ENCODE measurements around the gene DIS3L2. TPM values are rescaled to one million over a fixed set of nuclear protein-coding genes. Genes with fewer than 3 reads are reported as not detected.

Gene DIS3L2
- total and polyA plus RNA-seq, 2 of the 4 experiments (the other 2 are of a cell fraction), result 14.7 to 19.2 TPM

DNA sequence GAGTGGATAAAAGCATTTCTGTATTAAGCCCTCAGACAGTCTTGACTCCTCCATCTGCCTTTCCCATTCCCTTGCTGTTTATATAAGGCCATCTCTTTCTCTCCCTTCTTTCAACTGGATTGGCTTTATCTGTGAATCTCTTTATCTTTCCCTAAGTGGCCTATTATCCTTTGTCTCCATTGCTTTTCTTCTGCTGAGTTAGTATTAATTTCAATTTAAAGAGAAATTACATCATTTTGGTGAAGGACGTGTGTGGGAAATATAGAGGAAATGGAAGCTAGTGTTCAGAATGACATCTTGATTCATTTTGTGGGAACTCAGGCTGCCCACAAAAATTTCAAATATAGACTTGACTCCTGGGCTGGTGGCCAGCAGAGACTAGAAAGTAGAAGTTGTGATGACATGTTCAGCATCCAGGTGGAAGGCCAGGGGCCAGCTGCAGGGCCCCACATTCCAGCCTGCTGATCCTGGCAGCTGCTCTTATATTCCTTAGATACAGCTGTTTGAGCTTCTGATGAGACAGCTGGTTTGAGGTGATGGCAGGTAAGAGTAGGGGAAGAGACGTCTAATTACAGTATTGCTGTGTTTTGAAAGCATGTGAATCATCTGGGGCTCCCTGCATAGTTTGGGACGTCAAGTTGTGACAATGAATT lies 52.3 kb downstream of the DIS3L2 start:
- Histone ChIP-seq H2AFZ (replicated peaks; ENCODE audit: low read length, poor library complexity) (no peak overlapping the region), H3K9ac (ENCODE audit: low read depth, low read length) (no peak overlapping the region), H3K18ac (ENCODE audit: low read depth, low read length) (no peak overlapping the region), H3K56ac (ENCODE audit: extremely low read depth, insufficient read depth, low read length) (no peak overlapping the region), H2BK15ac (ENCODE audit: low read depth, low read length) (no peak overlapping the region), H2AK5ac (ENCODE audit: low read depth, low read length) (no peak overlapping the region), H4K91ac (ENCODE audit: insufficient read depth, low read depth, low read length) (no peak overlapping the region), H3K9me1 (ENCODE audit: insufficient read depth, low read length) (peaks cover 7% of the 10 kb centered on the region), H2BK5ac (ENCODE audit: low read depth, low read length, poor library complexity, severe bottlenecking) (no peak overlapping the region), H3K4me2 (ENCODE audit: low read depth, low read length) (peak overlapping the region; percentile 37; the same call in 1 of the 2 replicates), H4K20me1 (ENCODE audit: insufficient read depth, low read length) (peaks cover 52% of the 10 kb centered on the region; the same call in 1 of the 2 replicates), H3K9me3 (ENCODE audit: control insufficient read depth, insufficient read depth, low read length) (no peaks in the 10 kb centered on the region; the same call in 1 of the 2 replicates), H3K14ac (replicated peaks; ENCODE audit: low read depth, low read length) (no peak overlapping the region), H3K27ac (ENCODE audit: insufficient read depth, low read length) (no peak overlapping the region), H3K4me3 (ENCODE audit: insufficient read depth, low read depth, low read length) (no peak overlapping the region), H4K8ac (ENCODE audit: low read depth in 2 of 2, low read length in 2 of 2) (no peak overlapping the region), H3K4ac (ENCODE audit: low read depth, low read length) (peak overlapping the region; percentile 12; the same call in 1 of the 2 replicates), H3K27me3 (ENCODE audit: control insufficient read depth, insufficient read depth, low read length) (peaks cover 11% of the 10 kb centered on the region), H3K36me3 (ENCODE audit: control insufficient read depth, insufficient read depth, low read length) (peaks cover 7% of the 10 kb centered on the region), H3K79me1 (ENCODE audit: low read depth in 1 of 2, low read length in 2 of 2) (peaks cover 21 to 31% of the 10 kb centered on the region in 2 experiments), H2AK9ac (replicated peaks; ENCODE audit: low read depth, low read length, poor library complexity) (no peak overlapping the region), H4K5ac (ENCODE audit: low read depth, low read length) (no peak overlapping the region), H3K4me1 (ENCODE audit: control insufficient read depth, insufficient read depth, low read length) (peaks cover 4% of the 10 kb centered on the region), H3K23ac (ENCODE audit: low read depth, low read length) (no peak overlapping the region), H2BK120ac (ENCODE audit: low read depth, low read length) (no peak overlapping the region), H2BK20ac (ENCODE audit: low read depth, low read length) (no peak overlapping the region)
- DNase-seq, result peak; percentile 97
- no peak for TF ChIP-seq MXI1 (IDR thresholded peaks at IDR 0.05; ENCODE audit: borderline replicate concordance, low read depth, low read length)
- TF ChIP-seq SMC3 (IDR thresholded peaks at IDR 0.05; ENCODE audit: low read depth, low read length), result no peak
- no peak for TF ChIP-seq MAZ (IDR thresholded peaks at IDR 0.05; ENCODE audit: borderline replicate concordance, low read depth, low read length)
- TF ChIP-seq RAD21 (IDR thresholded peaks at IDR 0.05; ENCODE audit: low read length), result no peak
- TF ChIP-seq BHLHE40 (IDR thresholded peaks at IDR 0.05; ENCODE audit: low read depth, low read length), result no peak
- no peak for TF ChIP-seq RFX5 (IDR thresholded peaks at IDR 0.05; ENCODE audit: low read depth, low read length)
- TF ChIP-seq MAFK (IDR thresholded peaks at IDR 0.05; ENCODE audit: low read depth, low read length), result no peak
- no peak for TF ChIP-seq USF2 (IDR thresholded peaks at IDR 0.05; ENCODE audit: low read depth, low read length)
- TF ChIP-seq ELK1 (IDR thresholded peaks at IDR 0.05; ENCODE audit: borderline replicate concordance, low read depth, low read length), result no peak
- TF ChIP-seq CHD1 (IDR thresholded peaks at IDR 0.05; ENCODE audit: low read depth, low read length), result no peak
- no peak for TF ChIP-seq NFE2L2 (IDR thresholded peaks at IDR 0.05; ENCODE audit: low read depth, low read length)
- no peak for TF ChIP-seq POLR2A (IDR thresholded peaks at IDR 0.05; ENCODE audit: low read depth, low read length)
- TF ChIP-seq CEBPB (IDR thresholded peaks at IDR 0.05; ENCODE audit: low read depth, low read length), result peak; percentile 47; the same call in 1 of the 2 replicates
- peak; percentile 76 for TF ChIP-seq RCOR1 (IDR thresholded peaks at IDR 0.05; ENCODE audit: insufficient replicate concordance, low read length)
- TF ChIP-seq FOS (IDR thresholded peaks at IDR 0.05; ENCODE audit: low read depth, low read length), result no peak
- intact Hi-C loops (cut with micrococcal nuclease) (no loop called here), dilution Hi-C loops (cut with HindIII; ENCODE audit: low sequenced_read_pairs, unreplicated experiment) (no loop called here), in situ Hi-C loops (cut with MboI; ENCODE audit: low sequenced_read_pairs) (no loop called here)
- CTCF ChIA-PET, result interaction anchor here (0.6 kb wide), 1 partner anchor 576 kb away, joined by 5 read pairs; no protein-coding TSS in a partner anchor
- WGBS, 2 experiments (ENCODE audit: extremely low coverage in 2 of 2, insufficient read length in 1 of 2), result no CpG with 5 or more reads among the region's 3 CpGs
- POLR2A ChIA-PET (ENCODE audit: unreplicated experiment), result no interaction called here
- peak; percentile 72 for ATAC-seq (ENCODE audit: low read depth)
- no TSS peak for BruUV-seq (replicated peaks)
